Measurements from ENCODE around the gene OR52L1. TPM values are rescaled to one million over a fixed set of nuclear protein-coding genes. Genes with fewer than 3 reads are reported as not detected.
A peak's percentile ranks its signal among the peaks of the same experiment; 100 is the strongest.
"Not testable (repeated sequence)": the region's sequence is repeated elsewhere in the genome, so short reads cannot be mapped to it uniquely, and the experiment has no call there.

Gene OR52L1
- total RNA-seq, 2 donors from 2014 or later, result not detected

DNA sequence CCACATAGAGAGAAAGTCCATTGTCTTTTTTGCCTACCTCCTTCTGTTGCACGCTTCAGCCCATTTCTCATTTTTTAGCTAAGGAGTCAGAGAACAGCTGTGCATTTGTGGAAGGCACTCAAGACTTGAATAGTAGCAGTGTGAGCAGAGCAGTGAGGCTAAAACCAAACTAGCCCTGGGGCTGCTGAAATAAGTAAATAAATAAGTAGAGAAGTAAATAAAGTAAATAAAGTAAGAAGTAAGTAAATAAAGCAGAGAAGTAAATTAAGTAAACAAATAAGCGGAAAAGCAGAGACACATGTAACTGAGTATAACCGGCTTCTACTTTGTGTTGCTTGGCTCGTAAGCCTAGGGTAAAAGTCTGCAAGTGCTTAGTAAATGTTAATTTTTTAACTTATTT is 2.4 kb upstream of the OR52L1 start:
- peaks cover 2% of the 10 kb centered on the region for H3K4me1 Mint-ChIP-seq
- no peak overlapping the region for H3K4me3 Mint-ChIP-seq
- no peak for ATAC-seq

GRCh38 chr11:5983443-5983842 is 3.3 kb downstream of the OR52L1 start:
- DNase-seq (no peak), ATAC-seq (no peak)
- H3K27me3 Mint-ChIP-seq, result no peaks in the 10 kb centered on the region
- H3K4me3 Mint-ChIP-seq, result no peak overlapping the region
- H3K36me3 Mint-ChIP-seq (ENCODE audit: low read depth), result no peaks in the 10 kb centered on the region
- peaks cover 2% of the 10 kb centered on the region for H3K4me1 Mint-ChIP-seq
- H3K9me3 ChIP-seq (ENCODE audit: control insufficient read depth, low read length, poor library complexity, severe bottlenecking), result peaks cover 4% of the 10 kb centered on the region
- H3K27ac Mint-ChIP-seq, result no peak overlapping the region

More for the DNA sequence above, 2.4 kb upstream of the OR52L1 start:
- DNase-seq, result no peak
- peaks cover 4% of the 10 kb centered on the region for H3K9me3 ChIP-seq (ENCODE audit: control insufficient read depth, low read length, poor library complexity, severe bottlenecking)
- Mint-ChIP-seq H3K27ac (no peak overlapping the region), H3K36me3 (ENCODE audit: low read depth) (no peaks in the 10 kb centered on the region), H3K27me3 (peaks cover 14% of the 10 kb centered on the region)

GRCh38 chr11:5973530-5973929 is 13.3 kb downstream of the OR52L1 start:
- H3K4me1 Mint-ChIP-seq, result peaks cover 12% of the 10 kb centered on the region
- peak overlapping the region; percentile 67 for H3K4me3 Mint-ChIP-seq
- H3K27ac Mint-ChIP-seq, result peak overlapping the region; percentile 73
- no peak for DNase-seq
- H3K9me3 ChIP-seq (ENCODE audit: control insufficient read depth, low read length, poor library complexity, severe bottlenecking), result no peaks in the 10 kb centered on the region
- no peaks in the 10 kb centered on the region for H3K36me3 Mint-ChIP-seq (ENCODE audit: low read depth)
- ATAC-seq, result peak; percentile 68
- H3K27me3 Mint-ChIP-seq, result no peaks in the 10 kb centered on the region

DNA sequence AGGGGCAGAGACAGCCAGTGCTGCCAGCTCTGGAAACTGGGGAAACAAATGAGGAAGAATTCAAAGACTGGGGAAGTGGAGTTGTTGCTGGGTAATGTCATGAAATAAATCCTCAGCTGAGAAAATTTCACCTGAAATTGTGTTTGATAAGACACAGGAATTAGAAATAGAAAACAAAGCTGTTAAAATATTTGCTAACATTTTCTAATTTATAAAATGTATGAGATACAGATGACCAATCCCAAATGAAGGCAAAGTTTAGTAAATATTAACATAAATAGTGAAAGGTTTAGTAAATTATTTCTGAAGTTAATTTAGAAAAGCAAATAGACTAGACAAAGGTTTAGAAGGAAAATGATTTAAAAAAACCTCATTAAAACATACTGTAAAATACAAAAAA is 18.4 kb downstream of the OR52L1 start, which contains the start of gene OR56A5:
TSS of gene OR56A5 (minus strand) at position 101 of the 400 bp plus-strand sequence. CDS start at position 101, 0 bp downstream.
- Mint-ChIP-seq H3K27me3 (peaks cover 8% of the 10 kb centered on the region), H3K4me3 (no peak within 1 kb of the TSS), H3K4me1 (peaks cover 5% of the 10 kb centered on the region), H3K36me3 (ENCODE audit: low read depth) (no peaks in the 10 kb centered on the region), H3K27ac (no peak within 1 kb of the TSS)
- H3K9me3 ChIP-seq (ENCODE audit: control insufficient read depth, low read length, poor library complexity, severe bottlenecking), result no peaks in the 10 kb centered on the region
- no peak for DNase-seq
- ATAC-seq, result no peak

DNA sequence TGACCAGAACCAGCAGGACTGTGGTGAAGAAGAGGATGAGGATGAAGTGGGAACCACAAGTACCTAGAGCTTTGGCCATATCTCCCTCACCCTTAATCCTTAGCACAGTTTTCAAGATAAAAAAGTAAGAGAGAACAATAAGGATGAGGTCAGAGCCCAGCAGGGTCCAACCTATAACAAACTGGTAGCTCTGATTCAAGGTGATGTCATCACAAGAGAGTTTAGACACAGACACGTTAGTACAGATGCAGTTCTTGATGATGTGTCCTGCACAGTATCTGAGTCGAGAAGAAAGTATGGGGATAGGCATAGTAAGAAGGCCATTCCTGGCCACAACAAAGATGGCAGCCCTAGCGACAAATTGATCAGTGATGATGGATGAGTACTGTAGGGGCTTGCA is 19.1 kb downstream of the OR52L1 start:
- Mint-ChIP-seq H3K4me3 (no peak overlapping the region), H3K36me3 (ENCODE audit: low read depth) (no peaks in the 10 kb centered on the region), H3K27me3 (peaks cover 8% of the 10 kb centered on the region), H3K27ac (no peak overlapping the region), H3K4me1 (peaks cover 3% of the 10 kb centered on the region)
- ATAC-seq (no peak), DNase-seq (no peak)
- H3K9me3 ChIP-seq (ENCODE audit: control insufficient read depth, low read length, poor library complexity, severe bottlenecking), result no peaks in the 10 kb centered on the region

DNA sequence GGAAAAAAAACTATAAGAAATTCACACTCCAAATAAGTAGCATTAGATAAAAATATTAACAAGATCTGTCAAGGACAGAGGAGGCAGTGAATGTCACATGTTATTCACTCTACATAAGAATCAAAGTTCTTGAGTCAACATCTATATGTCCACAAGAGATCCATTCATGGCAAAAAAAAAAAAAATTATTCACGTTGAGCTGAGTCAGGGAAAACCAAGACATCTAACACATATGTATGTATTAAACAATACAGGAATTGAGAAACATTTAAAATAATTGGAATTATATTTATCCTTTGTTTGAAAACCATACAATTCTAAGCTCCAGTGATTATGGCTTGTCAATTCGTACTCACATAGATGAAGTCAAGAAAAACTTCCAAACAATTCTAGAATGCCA is 19.8 kb downstream of the OR52L1 start:
- Mint-ChIP-seq H3K27me3 (peaks cover 8% of the 10 kb centered on the region), H3K36me3 (ENCODE audit: low read depth) (no peaks in the 10 kb centered on the region), H3K4me1 (peaks cover 3% of the 10 kb centered on the region), H3K27ac (no peak overlapping the region), H3K4me3 (no peak overlapping the region)
- H3K9me3 ChIP-seq (ENCODE audit: control insufficient read depth, low read length, poor library complexity, severe bottlenecking), result no peaks in the 10 kb centered on the region
- ATAC-seq, result no peak
- DNase-seq, result no peak

GRCh38 chr11:5960704-5961320 is 26.0 kb downstream of the OR52L1 start:
- H3K9me3 ChIP-seq (ENCODE audit: control insufficient read depth, low read length, poor library complexity, severe bottlenecking); H3K27ac Mint-ChIP-seq; DNase-seq; H3K27me3 Mint-ChIP-seq; ATAC-seq; H3K4me1 Mint-ChIP-seq; H3K36me3 Mint-ChIP-seq (ENCODE audit: low read depth); H3K4me3 Mint-ChIP-seq: not testable (repeated sequence)

DNA sequence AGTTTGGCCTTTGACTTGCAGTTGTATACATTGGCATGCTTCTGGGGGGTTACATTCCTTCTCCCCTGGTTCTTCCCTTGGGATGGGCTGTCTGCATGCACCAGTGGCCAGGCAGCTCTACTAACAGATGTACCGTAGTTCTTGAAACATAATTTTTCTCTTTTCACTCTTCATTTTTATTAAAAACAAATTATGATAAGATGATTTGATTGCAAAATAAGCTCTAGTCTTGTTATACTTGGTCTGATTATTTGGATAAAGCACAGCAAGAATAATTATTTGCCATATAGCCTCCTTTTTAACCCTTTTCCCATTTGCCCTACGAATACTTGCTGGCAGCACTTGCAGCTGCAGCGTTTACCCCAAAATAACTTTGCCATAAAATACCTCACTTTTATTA is 31.2 kb downstream of the OR52L1 start:
- Mint-ChIP-seq H3K36me3 (ENCODE audit: low read depth) (no peaks in the 10 kb centered on the region), H3K27me3 (no peaks in the 10 kb centered on the region), H3K27ac (no peak overlapping the region), H3K4me1 (no peaks in the 10 kb centered on the region), H3K4me3 (no peak overlapping the region)
- H3K9me3 ChIP-seq (ENCODE audit: control insufficient read depth, low read length, poor library complexity, severe bottlenecking), result no peaks in the 10 kb centered on the region
- DNase-seq, result no peak
- no peak for ATAC-seq

DNA sequence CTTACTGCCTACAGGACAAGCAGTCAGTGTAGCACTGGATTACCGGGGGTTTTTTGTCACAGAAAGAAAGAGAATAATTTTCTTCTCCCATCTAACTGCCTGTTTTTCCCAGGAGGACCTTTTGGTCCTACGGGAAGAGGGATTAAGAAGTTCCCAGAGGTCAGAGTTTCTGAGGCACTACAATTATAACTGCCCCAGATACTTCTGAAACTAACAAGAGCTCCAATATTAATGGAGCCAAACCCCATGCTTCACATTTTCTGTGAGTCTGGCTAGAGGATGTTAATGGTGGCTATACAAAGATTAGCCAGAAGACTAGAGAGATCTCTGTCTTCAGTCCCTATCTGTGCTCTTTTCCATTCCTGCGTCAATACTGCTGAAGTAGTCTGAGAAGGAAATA is 44.8 kb downstream of the OR52L1 start, which contains the start of gene OR56A3:
TSS of gene OR56A3 (plus strand) at position 301 of the 400 bp plus-strand sequence. CDS start 5,096 bp downstream, outside the sequence.
- no peak for DNase-seq
- no peak within 1 kb of the TSS for H3K4me3 Mint-ChIP-seq
- ATAC-seq, result no peak
- no peak within 1 kb of the TSS for H3K27ac Mint-ChIP-seq
- no peaks in the 10 kb centered on the region for H3K9me3 ChIP-seq (ENCODE audit: control insufficient read depth, low read length, poor library complexity, severe bottlenecking)
- H3K36me3 Mint-ChIP-seq (ENCODE audit: low read depth), result no peaks in the 10 kb centered on the region
- no peaks in the 10 kb centered on the region for H3K4me1 Mint-ChIP-seq
- peaks cover 32% of the 10 kb centered on the region for H3K27me3 Mint-ChIP-seq

DNA sequence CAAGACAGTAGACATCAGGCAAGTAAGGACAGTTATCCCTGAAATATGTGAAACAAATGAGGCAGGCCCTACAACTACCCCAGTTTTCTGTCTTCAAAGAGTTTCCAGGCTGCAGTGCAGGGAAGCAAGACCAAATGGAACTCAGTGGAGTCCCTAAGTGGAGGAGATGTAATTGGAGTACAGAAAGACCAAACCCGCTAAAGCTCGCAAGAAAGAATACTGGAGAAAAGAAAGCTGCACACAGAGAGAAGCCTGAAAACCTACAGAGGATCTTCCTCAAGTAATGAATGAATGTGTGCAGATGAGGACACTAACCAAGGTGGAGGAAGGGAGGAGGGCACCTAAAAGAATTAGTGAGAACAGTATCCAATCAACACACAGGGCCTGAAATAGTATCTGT is 46.0 kb downstream of the OR52L1 start:
- no peaks in the 10 kb centered on the region for H3K9me3 ChIP-seq (ENCODE audit: control insufficient read depth, low read length, poor library complexity, severe bottlenecking)
- ATAC-seq, result no peak
- Mint-ChIP-seq H3K36me3 (ENCODE audit: low read depth) (no peaks in the 10 kb centered on the region), H3K4me1 (no peaks in the 10 kb centered on the region), H3K4me3 (no peak overlapping the region), H3K27ac (no peak overlapping the region), H3K27me3 (peaks cover 32% of the 10 kb centered on the region)
- DNase-seq, result no peak

DNA sequence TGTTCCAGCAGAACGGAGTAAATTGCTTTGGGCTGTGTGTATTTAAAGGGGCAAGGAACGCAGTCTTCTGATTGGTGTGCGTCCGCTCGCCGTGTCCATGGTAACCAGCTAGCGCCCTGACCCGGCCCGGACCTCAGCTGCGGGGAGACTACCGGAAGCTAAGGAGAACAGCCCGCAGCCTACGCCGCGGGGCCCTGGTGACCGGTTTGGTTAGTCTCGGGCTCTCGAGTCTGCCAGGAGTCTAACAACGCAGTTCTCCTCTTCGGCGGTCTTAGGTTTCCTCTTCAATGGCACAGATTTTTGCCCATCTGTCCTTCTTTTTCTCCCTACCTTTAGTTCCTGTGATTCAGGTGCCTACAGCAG is 48.2 kb downstream of the OR52L1 start:
- no peak overlapping the region for H3K4me3 Mint-ChIP-seq
- no peak overlapping the region for H3K27ac Mint-ChIP-seq
- ATAC-seq (no peak), DNase-seq (no peak)
- peaks cover 25% of the 10 kb centered on the region for H3K27me3 Mint-ChIP-seq
- H3K9me3 ChIP-seq (ENCODE audit: control insufficient read depth, low read length, poor library complexity, severe bottlenecking), result no peaks in the 10 kb centered on the region
- H3K36me3 Mint-ChIP-seq (ENCODE audit: low read depth), result no peaks in the 10 kb centered on the region
- H3K4me1 Mint-ChIP-seq, result no peaks in the 10 kb centered on the region

DNA sequence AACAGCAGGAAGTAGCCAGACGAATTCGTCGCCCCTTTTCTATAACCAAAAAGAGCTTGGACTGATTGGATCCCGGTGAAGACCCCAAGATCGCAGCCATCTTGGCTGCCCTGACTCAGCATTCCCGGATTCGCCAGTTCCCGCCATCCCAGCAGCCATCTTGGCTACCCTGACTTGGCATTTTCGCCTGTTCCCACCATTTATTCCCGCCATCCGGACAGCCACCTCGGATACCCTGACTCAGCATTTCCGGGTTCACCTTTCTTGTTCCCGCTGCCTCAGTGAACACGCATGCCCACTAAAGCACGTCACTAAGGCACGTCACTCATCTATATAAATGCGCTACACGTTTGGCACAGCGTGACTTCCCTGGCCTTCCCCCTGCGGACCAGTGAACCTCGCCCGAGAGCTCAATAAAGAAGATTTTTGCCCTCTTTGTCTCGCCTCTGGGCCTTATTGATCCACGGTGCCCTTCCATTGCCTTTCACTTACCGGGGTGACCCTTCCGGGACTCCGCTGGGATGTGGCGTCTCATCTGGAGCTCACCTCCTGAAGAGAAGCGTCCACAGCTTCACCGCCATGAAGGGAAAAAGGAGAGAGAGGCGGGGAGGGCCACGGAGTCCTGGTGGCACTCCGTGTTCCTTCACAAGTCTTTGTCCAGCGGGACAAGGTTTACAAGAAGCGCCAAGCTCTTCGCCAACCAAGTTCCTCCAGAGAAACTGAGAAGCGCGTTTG is 48.8 kb downstream of the OR52L1 start:
- Mint-ChIP-seq H3K27me3 (peaks cover 24% of the 10 kb centered on the region), H3K4me3 (no peak overlapping the region), H3K4me1 (no peaks in the 10 kb centered on the region), H3K36me3 (ENCODE audit: low read depth) (no peaks in the 10 kb centered on the region), H3K27ac (no peak overlapping the region)
- ATAC-seq (no peak), DNase-seq (no peak)
- no peaks in the 10 kb centered on the region for H3K9me3 ChIP-seq (ENCODE audit: control insufficient read depth, low read length, poor library complexity, severe bottlenecking)

Measured in T-helper 17 cell (primary cell).